Measurements from ENCODE around the gene SFMBT2.

SFMBT2 gene

DNA sequence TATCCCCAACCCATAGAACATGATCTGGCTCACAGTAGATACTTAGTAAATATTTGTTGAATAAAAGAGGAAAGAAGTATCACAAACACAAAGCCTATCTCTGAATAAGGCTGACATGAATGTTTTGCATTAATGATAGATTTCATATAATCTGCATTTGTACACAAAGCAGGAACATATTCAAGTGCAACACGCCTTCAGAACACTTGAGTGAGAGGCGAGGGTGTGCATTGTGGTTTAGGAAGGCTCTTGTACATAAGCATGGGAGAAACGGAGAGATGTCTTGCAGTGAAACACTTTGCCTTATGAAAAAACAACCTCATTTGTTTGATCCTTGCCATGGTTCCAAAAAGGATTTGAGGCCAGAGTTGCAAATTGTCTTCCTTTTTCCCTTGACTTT is 14.1 kb upstream of the SFMBT2 start:
- no peak for DNase-seq

DNA sequence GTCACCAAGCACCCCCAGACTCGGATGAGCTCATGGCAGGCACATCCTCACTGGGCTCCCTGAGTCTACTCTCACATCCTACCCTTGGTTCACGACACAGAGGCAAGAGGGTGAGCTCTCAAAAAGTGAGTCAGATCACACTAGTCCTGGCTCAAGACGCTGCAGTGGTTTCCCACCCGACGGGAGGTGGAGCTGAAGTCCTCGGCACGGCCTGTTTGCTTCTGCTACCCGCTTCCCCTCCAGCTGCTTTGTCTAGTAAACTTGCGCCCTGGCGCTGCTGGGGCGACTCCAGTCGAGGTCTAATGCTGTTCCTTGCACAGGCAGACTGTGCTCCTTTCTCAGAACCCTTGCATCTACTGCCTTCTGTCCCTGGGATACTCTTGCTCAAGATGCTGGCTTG is 13.5 kb upstream of the SFMBT2 start:
- DNase-seq = no peak

DNA sequence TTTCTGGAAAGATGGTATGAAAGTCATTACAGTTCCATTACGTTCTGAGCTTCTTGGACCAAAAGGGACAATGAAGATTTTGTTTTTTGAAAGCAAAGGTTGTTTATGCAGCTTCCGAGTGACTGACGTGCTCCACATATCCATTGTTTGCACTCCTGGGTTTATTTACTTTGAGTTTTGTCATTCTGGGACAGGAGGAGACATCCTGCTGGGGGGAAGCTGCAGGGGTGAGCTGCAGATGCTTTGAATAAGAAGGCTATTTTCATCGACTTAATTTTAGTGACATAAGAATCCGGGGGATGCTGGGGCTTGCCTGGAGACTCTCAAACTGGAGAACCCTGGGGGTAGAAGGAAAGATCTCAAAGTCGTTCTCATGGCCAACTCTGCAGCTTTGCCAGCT is 12.7 kb upstream of the SFMBT2 start:
- DNase-seq = no peak

DNA sequence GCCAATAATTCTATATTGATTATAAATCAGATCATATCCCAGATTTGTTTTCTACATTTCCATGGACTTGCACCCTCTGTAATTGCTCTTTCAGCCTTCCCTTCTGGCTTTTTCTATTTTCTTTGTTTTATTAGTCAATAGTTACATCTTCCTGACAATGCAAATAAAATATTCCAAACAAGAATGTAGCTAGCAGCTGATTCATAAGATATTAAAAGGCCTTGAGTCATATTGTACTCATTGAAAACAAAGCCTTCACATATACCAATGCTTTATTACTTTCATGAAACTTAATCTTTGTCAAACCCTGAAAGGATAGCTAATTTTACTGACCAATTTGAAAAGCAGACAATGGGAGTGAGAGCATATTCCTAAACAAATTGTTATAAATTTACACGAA is 10.7 kb upstream of the SFMBT2 start:
- DNase-seq = no peak

DNA sequence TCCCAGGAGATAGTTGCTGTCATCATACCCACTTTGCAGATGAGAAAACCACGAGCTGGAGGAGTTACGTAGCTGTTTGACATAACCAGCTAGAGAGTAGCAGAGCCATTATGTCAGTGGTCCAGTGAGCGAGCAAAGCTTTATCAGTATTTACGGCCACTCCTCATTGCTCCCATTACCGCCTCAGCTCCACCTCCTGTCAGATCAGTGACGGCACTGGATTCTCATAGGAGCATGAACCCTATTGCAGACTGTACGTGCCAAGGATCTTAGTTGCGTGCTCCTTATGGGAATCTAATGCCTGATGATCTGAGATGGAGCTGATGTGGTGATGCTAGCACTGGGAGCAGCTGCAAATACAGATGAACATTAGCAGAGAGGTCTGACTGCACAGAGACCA is 9.2 kb upstream of the SFMBT2 start:
- DNase-seq = no peak

DNA sequence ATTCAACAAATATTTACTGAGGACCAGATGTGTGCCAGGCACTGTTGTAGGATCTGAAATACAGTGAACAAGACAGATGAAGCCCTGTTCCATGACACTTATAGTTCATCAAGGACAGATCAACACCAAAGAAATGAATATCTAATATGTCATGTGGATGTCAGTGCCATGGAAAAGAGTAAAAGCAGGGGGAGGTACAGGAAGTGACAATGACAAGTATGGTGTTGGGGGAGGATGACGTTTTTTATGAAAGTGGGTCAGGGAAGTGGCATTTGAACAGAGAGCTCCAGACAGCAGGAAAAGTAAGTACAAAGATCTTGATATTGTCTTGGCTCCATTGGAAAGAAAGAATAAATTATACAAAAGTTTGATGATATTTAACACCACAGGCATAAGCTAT is 7.0 kb upstream of the SFMBT2 start:
- DNase-seq = no peak

DNA sequence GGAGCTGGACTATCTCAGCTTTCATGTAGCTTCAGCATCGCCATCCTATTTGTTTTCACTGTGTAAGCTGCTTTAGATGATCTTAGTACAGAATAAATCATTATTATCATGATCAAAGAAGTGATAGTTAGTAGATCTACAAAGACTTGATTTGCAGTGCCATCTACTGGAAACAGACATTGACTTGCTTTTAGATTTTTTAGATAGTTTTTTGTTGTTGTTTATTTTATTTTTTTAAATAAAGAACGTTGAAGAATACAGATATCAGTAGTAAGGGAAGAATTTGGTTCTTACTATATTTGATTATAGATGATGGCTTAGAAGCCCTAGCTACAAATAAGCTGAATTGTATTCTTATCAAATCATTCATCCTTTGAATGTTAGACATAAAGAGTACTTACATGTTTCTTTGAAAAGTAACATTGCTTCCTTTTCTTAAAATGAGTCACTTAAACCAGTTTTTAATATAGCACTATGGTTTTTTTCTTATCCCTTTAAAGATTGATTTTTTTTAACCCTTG is 6.3 kb upstream of the SFMBT2 start:
- DNase-seq = no peak

DNA sequence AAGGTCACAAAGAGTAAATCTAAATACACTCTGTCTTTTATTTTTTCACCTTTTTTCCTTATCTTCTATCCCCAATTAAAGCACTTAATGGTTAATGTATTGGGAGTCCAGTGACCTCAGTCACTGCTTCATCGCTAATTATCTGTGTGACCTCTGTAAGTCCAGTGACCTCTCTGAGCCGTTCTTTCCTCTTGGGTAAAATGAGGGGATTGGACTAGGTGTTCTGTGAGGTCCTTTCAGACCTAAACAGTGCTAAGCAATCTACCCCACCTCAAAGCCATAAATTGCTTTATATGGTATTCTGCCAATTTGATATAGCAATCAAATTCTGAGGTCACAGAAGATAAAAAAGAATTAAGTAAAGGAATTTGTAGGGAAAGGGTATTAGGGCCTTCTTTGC is 3.9 kb upstream of the SFMBT2 start:
- no peak for DNase-seq

DNA sequence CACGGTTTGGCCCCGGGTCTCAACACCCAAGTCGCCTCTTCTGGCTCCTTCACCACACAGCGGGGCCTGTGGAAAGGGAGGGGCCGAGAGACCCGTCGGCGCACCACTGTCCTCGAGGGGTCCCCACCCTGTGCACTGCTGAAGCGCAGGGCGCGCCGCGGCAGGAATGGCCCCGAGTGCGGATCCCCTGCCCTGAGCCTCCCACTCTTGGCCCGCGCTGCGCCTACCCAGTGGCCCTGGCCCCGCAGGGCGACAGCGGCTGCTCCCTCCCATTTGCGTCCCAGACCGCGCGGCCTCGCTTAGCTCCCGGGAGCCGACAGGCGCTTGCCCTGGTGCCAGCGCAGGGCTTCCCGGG is 2.1 kb upstream of the SFMBT2 start:
- no peak for DNase-seq

DNA sequence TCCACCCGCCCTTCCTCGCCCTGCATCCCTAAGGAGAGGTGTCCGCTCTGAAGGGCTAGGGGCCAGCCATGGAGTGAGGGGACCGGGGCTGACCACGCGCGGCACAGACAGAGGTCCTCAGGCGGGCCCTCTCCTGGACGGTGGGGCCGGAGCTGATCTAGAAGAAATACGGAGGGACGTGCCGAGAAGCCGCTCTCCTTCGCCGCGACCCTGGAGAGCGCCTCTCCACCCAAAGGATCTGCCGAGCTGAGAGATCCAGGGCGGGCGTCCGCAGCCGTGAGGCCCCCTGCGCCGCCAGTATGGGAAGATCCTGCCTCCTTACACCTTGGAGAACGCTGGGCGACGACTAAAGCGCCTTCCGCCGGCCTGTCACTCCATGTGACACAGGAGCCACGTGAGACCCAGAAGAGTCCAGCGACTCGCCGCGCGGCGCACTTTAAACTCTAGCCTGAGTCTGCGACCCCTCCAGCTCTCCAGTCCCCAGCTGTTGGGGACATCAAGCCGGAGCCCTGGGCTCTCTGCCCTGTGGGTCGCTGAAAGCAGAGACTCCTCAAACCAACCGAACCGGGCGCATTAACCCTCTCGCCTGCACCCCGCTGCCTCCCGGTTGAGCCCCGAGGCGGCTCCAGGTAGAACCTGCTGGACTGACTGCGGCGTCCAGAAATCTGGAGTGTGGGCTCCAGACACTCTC is 1.5 kb upstream of the SFMBT2 start:
- no peak for DNase-seq

DNA sequence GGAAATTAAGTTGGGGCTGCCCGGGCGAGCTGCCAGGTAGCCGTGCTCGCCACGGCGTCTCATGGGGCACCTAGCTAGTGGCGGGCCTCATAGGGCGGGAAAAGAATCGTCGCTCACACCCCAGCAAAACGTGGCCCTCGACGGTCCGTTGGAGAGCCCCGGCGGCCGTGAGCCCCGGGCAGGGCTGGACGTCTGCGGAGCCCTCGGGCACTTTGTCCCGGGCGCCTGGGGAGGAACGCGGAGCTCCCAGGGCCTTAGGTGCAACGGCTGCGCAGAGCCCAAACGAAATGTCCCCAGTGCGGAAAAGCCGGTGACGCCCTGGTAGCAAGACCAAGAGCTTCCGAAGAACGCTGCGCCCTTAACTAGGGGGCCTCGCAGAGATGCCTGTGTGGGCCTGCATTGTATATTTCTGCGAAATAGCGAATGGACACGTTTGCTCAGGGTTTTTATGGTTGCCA is 866 bp upstream of the SFMBT2 start:
- DNase-seq = no peak

DNA sequence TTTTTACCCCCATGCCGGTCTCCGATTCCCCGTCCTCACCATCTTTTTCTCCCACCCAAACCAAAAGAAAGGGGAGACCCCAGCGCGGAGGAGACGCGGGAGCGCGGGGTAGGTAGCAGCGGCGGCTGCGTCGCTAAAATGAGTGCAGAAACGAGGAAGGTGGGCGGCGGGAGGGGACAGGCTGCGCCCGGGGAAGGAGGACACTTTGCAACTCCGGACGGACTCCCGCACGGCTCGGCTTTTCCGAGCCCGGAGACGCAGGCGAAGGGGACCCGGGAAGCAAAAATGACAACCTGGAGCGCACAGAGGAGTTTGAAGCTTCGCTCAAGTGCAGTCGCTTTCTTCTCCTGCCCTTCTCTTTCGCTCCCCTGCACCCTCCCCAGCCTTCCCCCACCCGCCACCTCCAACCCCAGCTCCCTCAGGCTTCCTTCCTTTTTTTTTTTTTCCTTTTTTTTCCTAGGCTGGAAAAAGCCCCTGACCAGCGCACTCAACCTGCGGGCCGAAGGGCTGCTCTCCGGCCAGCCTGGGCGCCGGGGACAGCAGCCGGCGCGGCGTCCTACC is 453 bp downstream of the SFMBT2 start:
- DNase-seq = no peak

DNA sequence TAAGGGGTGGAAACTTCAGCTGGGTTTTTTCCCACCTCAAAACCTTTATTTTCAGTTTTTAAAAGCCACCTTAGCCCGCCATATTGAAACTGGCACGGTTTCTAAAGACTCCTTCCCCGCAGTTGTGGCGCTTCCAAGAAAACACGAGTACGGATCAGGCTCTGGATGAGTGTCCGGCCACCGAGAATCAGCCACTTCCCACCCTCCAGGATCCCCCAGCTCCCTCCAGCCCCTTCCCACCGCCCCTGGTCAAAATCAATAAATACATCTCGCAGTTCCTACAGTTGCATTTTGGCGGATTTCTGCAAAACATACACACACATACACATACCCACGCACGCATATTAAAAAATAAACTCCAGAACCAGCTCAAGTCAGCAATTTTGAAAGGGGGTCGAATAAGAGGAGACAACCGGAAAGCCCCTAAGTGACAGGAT is 1.1 kb downstream of the SFMBT2 start:
- no peak for DNase-seq

DNA sequence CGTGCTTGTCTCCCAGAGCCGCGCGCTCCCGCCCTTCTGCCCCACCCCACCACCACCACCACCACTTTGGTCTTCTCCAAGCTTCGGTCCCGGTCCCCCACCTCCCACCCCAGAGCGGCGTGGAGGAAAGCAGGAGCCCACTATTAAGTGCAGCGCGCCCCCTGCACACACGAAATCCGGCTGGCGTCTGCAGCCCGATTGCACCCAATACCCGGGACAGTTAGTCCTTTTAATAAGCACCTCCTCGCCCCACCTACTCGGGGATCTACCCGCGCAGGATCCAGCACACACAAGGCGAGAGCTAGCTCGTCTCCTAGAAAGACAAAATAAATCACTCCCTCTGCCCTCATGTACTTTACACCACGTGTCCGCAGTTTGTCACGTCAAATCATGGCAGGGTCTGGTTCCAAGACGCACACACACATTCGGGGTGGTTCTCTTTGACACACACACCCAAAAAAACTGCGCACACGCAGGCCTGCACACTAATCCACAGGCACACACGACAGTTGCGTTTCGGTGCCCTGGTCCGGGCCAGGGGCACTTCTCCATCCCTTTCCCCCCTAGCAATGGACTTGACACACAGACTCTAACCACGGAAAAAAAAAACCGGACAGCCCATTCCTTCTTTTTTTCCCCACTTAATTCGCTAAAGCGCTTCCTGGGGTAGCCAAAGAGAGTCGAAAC is 1.6 kb downstream of the SFMBT2 start:
- no peak for DNase-seq

DNA sequence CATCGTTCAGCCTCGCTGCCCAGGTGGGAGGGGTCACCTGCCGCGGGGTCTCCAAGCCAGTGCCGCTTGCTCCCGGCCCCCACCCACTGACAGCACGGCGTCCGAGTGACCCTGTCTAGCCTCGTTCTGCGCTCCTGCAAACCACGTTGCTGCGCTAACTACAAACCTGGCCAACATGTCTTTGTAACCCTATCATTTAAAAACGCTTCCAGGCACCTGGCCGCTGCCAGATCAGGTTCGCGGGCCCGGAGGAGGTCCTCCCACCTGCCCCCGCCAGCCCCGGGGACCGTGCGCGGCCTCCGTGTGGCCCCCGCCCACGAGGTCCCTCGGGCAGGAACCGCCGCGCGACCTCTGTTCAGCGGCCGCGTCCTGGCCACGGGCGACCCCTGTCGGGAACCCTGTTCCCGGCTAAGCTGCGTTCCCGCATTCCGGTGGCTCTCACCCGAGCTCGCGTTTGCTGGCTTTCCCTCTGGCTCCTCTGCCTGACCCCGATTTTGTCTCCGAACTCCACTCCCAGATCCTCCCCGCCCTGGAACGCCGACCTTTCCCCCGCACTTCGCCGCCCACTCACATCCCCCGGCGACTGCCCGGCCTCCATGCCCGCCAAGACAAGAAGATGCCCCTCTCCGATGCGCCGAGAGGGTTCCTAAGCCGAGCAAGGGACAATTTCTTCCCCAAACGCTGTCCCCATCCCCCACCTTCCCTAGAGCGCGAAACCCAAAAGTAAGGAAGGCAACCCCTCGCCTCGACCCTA is 2.4 kb downstream of the SFMBT2 start:
- DNase-seq = no peak

DNA sequence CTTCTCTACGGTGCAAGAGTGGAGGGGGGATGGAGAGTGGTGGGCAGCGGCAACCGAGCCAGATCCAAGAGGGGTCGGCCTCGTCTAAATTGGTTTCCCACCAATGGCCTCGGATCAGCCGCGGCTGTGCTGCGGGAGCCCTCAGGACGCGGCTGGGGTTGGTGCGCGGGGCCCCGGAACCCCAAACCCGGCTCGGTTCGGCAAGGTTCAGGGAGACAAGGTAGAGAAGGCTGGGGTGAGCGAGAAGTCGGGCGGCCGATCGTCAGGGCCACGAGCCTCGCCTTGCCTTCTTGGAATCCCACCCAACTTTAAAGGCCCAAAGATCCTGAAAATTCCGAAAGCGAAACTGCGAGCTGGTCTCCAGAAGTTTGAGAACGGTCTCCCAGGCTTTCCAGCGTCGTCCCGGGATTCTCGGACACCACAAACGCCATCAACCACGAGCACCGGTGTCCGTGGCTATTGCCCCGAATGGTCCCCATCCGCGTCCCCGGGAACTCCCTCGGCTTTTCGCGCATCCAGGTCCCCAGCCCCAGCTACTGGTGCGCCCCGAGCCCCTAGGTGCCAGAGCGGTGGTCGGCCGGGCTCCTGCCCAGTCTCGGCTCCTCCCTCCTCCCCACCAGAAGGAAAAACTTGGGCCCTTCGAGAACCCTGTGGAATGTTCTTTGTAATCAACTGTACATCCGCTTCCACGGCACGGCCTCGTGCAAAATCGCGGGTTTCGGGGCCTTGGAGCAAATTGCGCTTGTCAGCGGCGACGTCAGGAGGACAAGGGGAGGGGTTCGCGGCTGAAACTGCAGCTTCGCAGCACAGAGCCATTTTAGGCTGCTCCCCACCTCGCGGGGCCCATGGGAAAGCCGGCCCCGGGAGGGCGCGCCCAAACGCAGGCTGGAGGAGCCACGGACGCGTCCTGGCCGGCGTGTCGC is 3.2 kb downstream of the SFMBT2 start:
- no peak for DNase-seq

DNA sequence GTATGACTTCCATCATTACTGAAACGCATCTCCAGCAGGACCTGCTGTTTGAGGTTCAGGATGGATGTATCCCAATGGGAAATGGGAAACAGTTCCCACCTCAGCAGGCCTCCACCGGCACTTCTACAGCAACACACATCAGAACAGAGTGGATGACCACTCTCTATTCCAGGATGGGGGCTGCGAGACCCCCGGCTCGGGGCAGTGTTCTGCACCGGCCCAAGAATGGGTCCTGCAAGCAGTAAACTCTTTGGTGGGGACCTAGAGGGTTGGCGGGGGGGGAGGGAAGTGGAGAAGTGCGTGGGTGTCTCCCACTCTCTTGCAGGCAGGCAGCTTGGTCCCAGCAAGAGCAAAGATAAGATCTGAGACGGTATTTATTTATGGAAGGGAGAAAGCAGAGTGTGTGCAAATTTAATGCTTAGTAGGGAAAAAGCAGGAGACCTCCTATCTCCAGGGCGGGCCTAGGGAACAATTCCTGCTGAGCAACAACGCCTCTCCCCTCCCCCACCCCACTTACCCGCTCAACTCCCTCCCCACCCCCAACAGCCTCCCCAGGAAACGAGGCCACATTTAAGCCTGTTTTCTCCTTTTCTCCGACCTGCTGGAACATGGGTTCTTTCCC is 4.0 kb downstream of the SFMBT2 start:
- no peak for DNase-seq

DNA sequence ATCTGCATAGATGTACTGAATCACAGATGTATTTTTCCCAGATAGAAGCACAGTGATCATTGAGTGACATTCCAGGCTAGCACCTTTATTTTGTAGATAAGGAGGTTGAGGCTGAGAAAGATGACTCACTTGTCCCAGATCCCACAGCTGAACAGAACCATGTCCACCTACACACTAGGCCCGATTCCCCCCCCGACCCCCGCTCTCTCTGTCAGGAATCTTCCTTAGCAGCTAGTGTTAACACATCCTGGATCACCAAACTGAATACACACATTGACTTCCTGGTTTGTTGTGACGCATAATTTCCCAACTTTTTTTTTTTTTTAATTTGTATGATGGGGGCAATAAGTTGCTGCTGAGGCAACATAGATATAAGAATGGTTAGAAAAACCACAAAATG is 5.2 kb downstream of the SFMBT2 start:
- DNase-seq = no peak

DNA sequence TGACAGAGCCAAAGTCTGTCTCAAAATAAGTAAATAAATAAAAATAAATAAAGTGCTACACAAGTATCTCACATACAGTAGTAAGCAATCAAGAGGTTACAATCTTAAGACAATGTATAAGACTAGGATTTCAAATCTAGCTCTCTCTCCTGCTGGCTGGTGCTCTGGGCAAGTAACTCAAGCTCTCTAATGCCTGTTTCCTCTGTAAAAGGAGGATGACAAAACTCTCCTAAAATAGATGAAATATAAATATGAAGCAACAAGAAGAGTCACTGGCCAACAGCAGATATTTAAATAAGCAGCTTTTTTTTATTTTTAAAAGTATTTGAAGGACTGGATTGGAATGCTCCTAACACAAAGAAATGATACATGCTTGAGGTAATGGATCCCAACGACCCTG is 7.2 kb downstream of the SFMBT2 start:
- no peak for DNase-seq

DNA sequence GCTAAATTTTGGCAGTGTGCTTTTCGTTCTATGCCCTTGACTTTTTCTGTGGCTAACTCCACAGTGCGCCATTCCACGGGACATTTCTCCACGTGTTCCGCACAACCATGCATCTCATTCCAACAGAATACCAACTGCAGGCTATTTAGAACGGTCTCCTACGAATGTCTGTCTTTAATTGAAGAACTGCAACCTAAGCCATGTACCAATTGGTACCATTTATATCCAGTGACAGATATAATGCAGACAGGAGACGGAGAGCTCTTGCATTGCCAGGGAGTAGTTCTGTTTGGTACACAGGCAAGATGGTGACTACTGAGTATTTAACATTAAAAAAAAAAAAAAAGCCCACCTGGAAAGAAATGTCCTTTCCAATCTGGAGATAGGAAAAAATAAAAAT is 9.1 kb downstream of the SFMBT2 start:
- DNase-seq = no peak

DNA sequence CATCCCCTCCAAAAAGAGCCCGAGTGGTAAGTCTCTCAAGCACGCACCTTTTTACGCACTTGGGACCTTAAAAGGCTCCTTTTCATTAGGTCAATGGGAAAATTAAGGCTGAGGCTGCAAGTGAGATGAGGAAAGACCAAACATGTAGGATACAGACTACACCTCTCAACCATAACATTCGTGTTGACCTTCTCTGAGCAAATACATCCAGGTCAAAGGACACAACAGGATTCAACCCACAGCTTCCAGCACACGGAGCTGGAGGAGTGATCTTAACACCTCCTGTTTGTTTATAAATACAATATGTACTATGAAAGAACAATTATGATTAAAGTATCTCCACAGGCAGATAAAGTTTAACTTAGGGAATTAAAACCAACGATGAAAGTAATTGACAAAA is 9.7 kb downstream of the SFMBT2 start:
- DNase-seq = no peak
